Upper lobe of left lung (tissue), 4 donors: Measurements from ENCODE around the gene PI4KB.

Experiments
- POLR2A ChIP-seq, 4 donors: fragments of 450-650 bp; IDR thresholded peaks; one replicate each; pipeline ENCODE4 v1.5.1; 2016 to 2017; ENCODE audit warnings: antibody characterized with exemption in 4 of 4, mild to moderate bottlenecking in 2 of 4
- TF ChIP-seq, protein P1 (sequence below), 6 experiments: fragments of 450-650 bp in 4 of 6; fragments of 200-600 bp in 2 of 6; sonication (generic) in 2 of 6; IDR thresholded peaks; one replicate each; pipeline ENCODE4 v1.5.1; 2016 to 2019; ENCODE audit warnings: antibody characterized with exemption in 6 of 6

DNA sequence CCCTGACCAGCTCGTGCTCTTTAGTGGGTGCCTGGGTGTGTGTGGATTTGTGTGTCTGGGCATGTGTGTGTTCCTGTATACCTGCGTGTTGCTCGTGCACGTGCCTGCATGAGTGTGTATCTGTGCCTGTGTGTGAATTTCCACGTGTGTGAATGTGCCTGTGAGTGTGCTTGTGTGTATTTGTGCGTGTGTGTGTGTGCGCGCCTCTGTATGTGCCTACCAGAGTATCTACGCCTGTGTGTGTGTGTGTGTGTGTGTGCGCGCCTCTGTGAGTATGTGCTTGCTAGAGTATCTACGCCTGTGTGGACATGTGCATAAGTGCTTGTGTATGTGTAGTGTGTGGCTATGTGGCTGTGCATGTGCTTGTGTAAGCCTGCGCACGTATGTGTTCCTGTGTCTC is 46.0 kb upstream of the PI4KB start:
- TF ChIP-seq POLR2A (IDR thresholded peaks at IDR 0.05), result no peak
- TF ChIP-seq, protein P1, sequence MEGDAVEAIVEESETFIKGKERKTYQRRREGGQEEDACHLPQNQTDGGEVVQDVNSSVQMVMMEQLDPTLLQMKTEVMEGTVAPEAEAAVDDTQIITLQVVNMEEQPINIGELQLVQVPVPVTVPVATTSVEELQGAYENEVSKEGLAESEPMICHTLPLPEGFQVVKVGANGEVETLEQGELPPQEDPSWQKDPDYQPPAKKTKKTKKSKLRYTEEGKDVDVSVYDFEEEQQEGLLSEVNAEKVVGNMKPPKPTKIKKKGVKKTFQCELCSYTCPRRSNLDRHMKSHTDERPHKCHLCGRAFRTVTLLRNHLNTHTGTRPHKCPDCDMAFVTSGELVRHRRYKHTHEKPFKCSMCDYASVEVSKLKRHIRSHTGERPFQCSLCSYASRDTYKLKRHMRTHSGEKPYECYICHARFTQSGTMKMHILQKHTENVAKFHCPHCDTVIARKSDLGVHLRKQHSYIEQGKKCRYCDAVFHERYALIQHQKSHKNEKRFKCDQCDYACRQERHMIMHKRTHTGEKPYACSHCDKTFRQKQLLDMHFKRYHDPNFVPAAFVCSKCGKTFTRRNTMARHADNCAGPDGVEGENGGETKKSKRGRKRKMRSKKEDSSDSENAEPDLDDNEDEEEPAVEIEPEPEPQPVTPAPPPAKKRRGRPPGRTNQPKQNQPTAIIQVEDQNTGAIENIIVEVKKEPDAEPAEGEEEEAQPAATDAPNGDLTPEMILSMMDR (IDR thresholded peaks at IDR 0.05), result no peak
